Activated CD4-positive, alpha-beta T cell treated with anti-CD3 and anti-CD28 coated beads, Interleukin-2, amount 50 U/mL, for 4 hours (primary cell): ENCODE results near the gene ME1.
"Not testable (repeated sequence)": the region's sequence is repeated elsewhere in the genome, so short reads cannot be mapped to it uniquely, and the experiment has no call there.

Experiments used
- DNase-seq, 2 experiments: peaks; one replicate each; pipeline ENCODE4 v3.0.0-alpha.2; 2020

Gene ME1

GRCh38 chr6:83343121-83343520 lies 87.7 kb downstream of the ME1 start:
- no peak for DNase-seq

DNA sequence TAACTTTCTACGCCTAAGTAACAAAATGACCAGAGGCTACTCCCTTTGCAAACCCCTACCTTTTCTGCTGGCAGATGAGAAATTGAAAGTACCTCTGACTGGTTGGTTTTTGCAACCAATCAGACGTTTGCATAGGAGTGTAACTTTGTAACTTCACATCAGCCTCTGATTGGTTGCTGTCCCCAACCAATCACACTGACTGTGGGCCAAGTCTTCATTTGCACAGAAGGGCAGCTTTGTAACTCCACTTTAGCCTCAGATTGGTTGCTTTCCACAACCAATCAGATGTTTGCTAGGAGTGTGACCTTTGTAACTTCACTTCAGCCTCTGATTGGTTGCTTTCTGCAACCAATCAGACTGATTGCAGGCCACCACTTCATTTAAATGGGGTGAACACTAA lies 89.1 kb downstream of the ME1 start:
- DNase-seq = no peak

DNA sequence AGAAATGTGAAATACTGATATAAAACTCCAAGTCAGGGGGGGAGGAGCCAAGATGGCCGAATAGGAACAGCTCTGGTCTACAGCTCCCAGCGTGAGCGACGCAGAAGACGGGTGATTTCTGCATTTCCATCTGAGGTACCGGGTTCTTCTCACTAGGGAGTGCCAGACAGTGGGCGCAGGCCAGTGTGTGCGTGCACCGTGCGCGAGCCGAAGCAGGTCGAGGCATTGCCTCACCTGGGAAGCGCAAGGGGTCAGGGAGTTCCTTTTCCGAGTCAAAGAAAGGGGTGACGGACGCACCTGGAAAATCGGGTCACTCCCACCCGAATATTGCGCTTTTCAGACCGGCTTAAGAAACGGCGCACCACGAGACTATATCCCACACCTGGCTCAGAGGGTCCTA lies 96.9 kb downstream of the ME1 start:
- DNase-seq = not testable (repeated sequence)

GRCh38 chr6:83333500-83333899 lies 97.4 kb downstream of the ME1 start:
- no peak for DNase-seq

DNA sequence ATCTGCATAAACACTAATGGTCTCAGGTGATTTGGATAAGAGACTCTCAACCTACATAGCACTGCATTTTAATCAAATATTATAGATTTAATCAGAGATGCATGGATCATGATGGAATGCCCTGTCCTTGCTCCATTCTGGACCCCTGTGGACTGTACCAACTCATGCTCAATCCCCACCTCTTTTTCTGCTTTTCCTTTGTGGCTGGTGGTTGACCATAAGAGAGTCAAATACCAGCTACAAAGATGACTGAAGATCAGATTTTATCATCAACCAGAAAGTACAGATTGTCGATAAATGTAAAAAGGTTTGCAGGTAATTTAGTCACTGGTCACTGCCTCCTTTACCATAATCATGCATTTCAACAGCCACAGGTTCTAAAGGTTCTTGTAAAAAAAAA lies 116.2 kb downstream of the ME1 start:
- DNase-seq = no peak

GRCh38 chr6:83313882-83314281 lies 117.0 kb downstream of the ME1 start:
- no peak for DNase-seq

- no peak for DNase-seq
Observed at GRCh38 chr6:83311231-83311630, 119.6 kb downstream of the ME1 start.

DNA sequence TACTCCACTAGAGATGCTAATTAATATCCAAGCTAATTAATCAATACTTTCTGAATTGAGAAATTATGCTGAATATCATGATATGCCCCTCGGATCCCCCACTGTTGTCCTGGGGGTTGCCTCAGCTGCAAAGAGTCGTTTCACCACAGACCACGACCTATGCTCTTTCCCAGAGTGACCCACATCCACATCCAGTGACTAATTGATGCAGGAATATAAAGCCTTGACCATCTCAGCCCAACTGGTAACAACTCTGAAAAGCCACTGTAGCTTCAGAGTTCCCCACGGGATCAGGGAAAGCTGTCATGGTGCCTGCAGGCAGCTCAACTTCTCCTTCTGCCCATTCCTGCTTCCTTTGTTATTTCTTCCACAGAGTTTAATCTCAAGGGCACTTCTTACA lies 120.8 kb downstream of the ME1 start:
- no peak for DNase-seq

- DNase-seq = no peak
Observed at GRCh38 chr6:83309344-83309743, 121.5 kb downstream of the ME1 start.

GRCh38 chr6:83308833-83309232 lies 122.0 kb downstream of the ME1 start:
- DNase-seq = no peak

DNA sequence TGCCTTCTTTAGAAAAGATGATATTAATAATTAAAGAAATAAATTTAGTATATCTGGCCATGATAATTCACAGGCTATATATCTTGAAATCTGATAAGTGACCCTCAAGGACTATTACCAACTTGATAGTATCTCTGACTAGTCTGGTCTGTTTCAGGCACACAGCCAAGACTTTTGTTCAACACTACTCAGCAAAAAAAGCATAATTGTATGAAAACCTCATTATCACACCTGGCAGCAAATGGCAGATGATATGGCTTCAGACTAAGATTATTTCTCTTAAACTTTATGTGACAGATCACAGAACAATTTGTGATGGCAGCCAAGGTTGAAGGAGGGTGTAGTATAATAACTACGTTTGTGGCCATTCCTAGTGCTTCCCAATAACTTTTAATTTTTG lies 123.0 kb downstream of the ME1 start:
- DNase-seq = no peak

DNA sequence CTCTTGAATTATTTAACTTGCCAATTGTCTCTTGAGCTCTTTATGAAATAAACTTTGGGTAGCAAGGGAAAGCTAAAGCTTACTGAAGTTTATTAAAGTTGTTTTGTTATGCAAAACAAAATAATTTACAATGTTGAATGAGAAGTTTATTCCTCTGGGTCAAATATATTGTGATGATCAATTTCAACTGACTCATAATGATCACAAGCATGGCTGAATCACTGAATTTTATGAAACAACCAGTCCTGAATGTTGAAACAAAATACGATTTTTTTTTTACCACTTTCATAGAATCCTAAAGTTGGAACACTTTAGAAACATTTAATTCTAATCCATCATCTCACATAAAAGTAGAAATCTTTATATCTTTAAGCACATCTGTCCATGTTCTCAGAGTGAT lies 127.4 kb downstream of the ME1 start:
- DNase-seq = no peak

- no peak for DNase-seq
Observed at GRCh38 chr6:83294676-83295075, 136.2 kb downstream of the ME1 start.

- no peak for DNase-seq
Observed at GRCh38 chr6:83292900-83293843, 137.7 kb downstream of the ME1 start.

GRCh38 chr6:83287298-83287697 lies 143.6 kb downstream of the ME1 start:
- not testable (repeated sequence) for DNase-seq

- no peak for DNase-seq
Observed at GRCh38 chr6:83285917-83286316, 144.9 kb downstream of the ME1 start.

GRCh38 chr6:83273596-83273995 lies 157.3 kb downstream of the ME1 start:
- no peak for DNase-seq

GRCh38 chr6:83270971-83271719 lies 159.7 kb downstream of the ME1 start:
- no peak for DNase-seq

DNA sequence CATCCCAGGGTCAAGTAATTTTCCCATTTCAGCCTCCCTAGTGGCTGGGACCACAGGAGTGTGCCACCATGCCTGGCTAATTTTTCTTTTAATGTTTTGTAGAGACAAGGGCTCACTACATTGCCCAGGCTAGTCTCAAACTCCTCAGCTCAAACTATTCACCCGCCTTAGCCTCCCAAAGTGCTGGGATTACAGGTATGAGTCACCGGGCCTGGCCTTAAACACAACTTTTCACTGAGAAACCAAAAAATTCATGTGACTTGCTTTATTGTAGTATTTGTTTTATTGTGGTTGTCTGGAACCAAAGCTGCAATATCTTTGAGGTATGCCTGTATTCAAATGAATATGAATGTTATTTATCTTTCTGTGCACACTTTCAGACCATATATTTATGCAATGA lies 165.5 kb downstream of the ME1 start:
- no peak for DNase-seq

- DNase-seq = no peak
Observed at GRCh38 chr6:83260577-83260976, 170.3 kb downstream of the ME1 start.

DNA sequence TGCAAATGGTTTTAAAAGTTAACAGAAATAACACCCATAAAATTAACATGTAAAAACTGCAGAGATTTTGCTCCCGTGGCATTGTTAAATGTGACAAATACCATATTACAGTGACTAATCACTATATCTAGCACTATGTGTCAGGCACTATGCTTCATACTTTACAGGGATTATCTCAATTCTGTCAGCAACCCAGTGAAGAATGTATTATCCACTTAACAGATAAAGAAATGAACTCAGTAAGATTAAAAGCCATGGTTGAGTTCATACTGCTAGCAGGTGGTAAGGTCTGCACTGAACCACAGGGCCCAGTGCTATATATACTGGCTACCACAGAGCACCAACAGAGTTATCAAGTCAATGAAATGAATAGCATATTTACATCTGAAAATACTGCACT lies 172.3 kb downstream of the ME1 start:
- no peak for DNase-seq

GRCh38 chr6:83257791-83258190 lies 173.1 kb downstream of the ME1 start:
- no peak for DNase-seq

DNA sequence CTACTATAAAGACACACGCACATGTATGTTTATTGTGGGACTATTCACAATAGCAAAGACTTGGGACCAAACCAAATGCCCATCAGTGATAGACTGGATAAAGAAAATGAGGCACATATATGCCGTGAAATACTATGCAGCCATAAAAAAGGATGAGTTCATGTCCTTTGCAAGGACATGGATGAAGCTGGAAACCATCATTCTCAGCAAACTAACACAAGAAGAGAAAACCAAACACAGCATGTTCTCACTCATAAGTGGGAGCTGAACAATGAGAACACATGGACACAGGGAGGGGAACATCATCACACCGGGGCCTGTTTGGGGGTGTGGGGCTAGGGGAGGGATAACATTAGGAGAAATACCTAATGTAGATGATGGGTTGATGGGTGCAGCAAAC lies 174.1 kb downstream of the ME1 start:
- not testable (repeated sequence) for DNase-seq

DNA sequence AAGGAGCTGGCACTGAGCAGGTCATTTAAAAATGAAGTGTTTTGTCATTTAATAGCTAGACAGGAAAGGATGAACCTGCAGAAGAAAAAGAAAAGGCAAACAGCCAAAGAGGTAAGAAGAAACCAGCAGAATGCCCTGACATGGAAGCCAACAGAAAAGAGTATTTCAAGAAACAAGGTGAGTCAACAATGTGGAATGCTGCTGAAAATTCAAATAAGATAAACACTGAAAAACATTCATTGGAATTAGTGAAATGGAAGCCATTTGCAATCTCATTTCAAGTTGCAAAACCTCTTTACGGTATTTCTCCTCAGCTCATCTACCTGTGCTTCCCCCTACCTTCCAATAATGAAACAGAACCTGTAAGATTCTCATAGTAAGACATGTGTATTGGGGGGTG lies 178.1 kb downstream of the ME1 start:
- DNase-seq = no peak
